RKO (cell line): ENCODE data around the gene SORCS2.

ENCODE experiments used
- DNase-seq: peaks from one replicate; pipeline ENCODE4 v3.0.0-alpha.2; 2016; ENCODE audit warnings: low spot score

SORCS2 gene

GRCh38 chr4:7635445-7636239, 443.3 kb downstream of the SORCS2 start:
- no peak for DNase-seq

- DNase-seq: no peak
Measured at GRCh38 chr4:7636240-7636508, 443.8 kb downstream of the SORCS2 start.

- DNase-seq: no peak
Measured at GRCh38 chr4:7637139-7637538, 444.8 kb downstream of the SORCS2 start.

DNA sequence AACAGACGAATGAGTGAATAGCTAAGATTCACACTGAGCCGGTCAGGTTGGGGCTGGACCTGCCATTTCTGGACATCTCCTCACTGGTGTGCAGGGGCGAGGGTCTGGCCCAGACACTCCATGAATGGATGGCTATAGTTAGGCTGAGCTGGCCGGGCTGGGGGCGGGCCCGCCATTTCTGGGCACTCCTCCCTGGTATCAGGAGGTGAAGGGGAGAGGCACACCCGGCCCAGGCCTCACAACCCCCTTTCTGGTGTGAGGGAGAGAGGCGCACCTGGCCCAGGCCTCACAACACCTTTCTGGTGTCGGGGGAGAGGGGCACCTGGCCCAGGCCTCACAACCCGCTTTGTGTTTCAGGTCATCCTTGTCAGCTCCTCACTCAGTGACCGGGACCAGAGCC, 445.6 kb downstream of the SORCS2 start:
- no peak for DNase-seq

- no peak for DNase-seq
Measured at GRCh38 chr4:7638489-7638888, 446.2 kb downstream of the SORCS2 start.

DNA sequence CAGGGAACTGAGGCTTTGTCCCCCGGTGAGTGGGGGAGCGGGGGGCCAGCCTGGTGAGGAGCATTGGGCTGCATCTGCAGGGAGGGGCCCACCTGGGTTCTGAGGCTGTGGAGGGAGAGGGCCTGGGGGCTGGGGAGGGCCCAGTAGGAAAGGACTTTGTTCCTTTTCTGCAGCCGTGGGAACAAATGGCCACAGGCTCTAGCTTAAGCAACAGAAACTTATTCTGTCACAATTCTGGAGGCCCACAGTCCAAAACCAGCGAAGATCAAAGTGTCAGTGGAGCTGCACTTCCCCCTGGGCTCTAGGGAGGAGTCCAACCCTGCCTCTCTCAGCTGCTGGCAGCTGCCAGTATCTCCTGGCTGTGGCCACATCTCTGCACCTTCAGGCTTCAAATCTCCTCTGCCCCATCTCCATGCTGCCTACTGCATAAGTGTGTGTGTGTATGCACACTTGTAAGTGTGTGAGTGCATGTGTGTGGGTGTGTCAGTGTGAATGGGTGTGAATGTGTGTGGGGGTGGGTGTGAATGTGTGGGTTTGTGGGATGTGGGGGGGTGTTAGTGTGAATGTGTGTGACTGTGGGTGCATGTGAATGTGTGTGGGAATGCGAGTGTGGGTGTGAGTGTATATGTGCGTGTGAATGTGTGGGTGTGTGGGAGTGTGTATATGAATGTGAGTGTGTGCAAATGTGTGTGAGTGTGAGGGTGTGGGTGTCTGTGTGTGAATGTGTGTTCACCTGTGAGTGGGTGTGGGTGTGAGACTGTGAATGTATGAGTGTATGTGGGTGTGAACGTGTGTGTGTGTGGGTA, 446.8 kb downstream of the SORCS2 start:
- DNase-seq: no peak

DNA sequence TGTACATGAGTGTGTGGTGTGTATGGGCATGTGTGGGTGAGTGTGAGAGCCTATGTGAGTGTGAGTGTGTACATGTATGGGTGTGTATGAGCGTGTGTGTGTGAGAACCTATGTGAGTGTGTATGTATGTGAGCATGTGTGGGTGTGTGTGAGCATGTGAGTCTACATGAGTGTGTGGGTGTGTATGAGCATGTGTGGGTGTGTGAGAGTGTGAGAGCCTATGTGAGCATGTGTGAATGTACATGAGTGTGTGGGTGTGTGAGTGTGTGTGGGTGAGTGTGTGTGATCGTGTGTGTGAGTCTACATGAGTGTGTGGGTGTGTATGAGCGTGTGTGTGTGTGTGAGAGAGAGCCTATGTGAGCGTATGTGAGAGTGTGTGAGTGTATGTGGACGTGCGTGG, 447.8 kb downstream of the SORCS2 start:
- no peak for DNase-seq

GRCh38 chr4:7641712-7642111, 449.4 kb downstream of the SORCS2 start:
- no peak for DNase-seq

DNA sequence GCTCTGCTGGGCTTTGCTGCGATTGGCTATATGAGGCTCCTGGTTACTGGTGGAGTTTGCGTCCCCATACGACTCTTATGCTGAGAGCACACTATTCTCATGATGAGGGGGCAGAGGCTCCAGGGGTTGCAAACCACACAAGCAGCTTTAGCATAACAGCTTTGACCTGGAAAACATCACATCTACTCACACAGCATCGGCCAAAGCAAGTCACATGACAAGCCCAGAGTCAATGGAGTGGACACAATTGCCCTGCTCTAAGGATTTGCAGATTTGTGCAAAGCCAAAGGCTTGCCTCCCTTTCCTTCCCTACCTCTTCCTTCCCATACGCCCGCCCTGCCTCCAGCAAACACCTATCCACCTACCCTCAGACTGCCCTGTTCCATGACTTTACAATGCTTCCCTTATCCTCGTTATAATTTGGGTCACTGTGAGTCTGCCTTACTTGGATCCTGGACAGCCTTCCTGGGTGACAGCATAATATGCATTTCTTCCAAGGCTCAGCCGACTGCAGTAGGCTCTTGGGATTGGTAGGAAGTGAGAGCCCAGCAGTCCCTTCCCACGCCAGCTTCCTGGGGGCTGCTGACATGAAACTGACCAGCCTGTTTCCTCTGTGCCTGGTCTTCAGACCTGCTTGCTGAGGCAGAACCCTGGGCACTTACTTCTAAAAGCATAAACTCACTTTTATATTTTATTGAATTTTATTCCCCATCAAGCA, 450.6 kb downstream of the SORCS2 start:
- DNase-seq: no peak

- DNase-seq: no peak
Measured at GRCh38 chr4:7645158-7645557, 452.8 kb downstream of the SORCS2 start.

DNA sequence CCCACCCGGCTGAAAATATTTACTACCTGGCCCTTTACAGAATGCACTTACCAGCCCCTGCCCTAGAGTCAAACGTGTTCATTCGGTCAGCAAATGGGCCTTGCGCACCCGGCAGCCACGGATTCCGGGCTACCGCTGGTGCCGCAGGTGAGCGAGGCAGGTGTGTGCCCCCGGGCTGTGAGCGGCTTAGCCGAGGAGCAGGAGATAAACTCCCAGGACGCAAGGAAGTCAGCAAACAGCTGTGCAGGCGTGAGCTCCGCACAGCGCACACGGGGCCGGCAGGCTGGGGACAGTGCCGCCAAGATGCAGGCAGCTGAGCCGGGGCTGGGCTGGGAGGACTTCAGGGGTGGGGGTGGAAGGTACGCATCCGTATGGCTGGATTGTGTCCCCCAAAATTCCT, 453.6 kb downstream of the SORCS2 start:
- DNase-seq: no peak

DNA sequence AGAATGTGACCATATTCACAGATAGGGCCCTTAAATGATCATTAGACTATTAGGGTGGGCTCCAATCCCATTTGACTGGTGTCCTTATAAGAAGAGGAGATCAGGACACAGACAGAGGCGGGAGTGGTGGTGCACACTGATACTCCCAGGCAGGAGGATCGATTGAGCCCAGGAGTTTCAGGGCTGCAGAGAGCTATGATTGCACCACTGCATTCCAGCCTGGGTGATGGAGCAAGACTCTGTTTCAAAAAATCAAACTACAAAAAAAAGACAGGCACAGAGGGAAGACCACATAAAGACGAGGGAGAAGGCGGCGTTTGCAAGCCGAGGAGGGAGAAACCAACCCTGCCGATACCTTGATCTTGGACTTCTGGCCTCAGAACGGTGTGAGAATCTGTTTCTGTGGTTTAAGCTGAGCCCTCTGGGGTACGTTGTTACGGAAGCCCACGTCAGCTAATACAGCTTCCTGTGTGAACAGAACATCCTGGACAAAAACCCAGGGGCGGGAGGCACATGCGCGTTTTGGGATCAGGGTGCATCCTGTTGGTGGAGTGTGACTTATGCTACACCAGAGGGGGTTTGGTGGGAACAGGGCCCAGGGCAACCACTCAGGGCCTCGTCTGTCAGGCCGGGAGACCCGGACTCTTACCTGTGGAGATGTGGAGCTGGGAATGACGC, 454.2 kb downstream of the SORCS2 start:
- DNase-seq: no peak

- no peak for DNase-seq
Measured at GRCh38 chr4:7647186-7647585, 454.8 kb downstream of the SORCS2 start.

DNA sequence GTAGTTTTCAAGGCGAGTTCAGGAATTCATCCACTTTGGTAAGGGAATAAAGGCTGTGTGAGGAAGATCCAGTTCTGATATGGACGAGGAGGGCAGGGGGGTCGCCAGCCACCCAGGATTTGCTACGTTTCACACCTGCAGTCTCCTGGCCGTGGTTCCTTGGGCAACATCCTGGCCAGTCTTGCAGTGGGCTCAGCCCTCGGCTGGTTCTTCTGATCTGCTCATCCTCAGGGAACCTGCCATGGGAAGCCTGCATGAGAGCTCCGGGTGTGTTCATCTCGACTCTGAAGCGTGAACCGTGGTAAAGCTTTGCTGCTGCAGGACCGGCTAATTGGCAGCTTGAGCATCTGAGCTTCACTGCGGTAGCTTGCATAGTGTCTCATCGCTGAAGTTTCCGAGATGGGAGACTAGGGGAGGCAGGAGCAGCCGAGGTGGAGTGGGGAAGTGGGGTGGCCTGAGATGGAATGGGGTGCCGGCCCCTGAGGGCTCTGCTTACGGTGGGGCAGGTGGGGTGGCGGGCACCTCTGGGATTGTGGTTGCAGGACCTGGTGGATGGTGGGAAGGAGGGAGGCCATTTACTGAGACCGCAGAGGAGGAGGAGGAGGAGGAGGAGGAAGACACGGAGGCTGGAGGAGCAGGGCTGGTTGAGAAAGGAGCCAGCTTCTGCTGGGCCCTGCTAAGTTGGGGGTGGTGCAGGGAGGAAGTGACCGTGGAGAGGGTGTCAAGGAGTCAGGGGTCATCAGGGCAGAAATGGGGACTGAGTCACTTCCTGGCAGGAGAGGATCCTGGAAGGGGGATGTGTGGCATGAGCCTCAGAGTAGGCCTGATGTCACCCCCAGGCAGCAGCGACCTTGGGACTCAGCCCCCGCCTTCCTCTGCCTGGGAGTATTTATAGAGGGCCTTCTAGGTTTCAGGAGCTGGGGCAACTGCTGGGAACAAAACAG, 455.5 kb downstream of the SORCS2 start:
- peak; percentile 48 for DNase-seq

GRCh38 chr4:7648544-7649395, 456.4 kb downstream of the SORCS2 start:
- DNase-seq: no peak

GRCh38 chr4:7649411-7649740, 457.0 kb downstream of the SORCS2 start:
- DNase-seq: no peak

- peak; percentile 75 for DNase-seq
Measured at GRCh38 chr4:7649741-7650531, 457.6 kb downstream of the SORCS2 start.

DNA sequence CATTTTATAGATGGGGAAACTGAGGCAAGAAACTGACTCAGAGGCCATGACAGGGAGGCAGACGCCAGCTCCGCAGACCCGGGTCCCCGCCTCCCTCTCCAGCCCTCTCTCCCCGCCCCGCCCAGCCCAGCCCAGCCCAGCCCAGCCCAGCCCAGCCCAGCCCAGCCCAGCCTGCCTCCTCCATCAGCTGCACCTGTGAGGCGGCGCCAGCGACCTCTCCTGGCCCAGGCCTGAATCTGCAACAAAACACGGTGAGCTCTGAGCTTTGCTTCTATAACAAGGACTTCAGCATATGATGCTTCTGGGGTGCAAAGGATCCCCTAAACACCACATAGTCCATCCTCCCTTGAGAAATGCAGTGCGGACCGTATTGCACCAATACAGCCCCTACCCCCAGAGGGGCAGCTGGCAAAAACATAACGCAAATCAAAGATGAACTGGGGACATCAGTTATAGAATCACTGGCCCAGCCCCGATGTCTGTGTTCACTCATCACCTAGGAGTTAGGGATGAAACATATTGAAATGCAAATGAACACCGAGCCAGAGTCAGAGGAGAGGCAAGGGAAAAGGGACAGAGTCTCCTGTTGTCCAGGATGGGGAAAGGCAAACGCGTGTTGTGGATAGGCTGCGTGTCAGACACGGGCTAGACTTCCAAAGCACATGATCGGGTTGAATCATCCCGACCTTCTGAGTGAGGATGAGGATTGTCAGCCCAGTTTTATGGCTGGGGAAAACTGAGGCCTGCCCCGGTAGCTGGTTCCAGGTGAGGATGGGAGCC, 458.5 kb downstream of the SORCS2 start:
- DNase-seq: no peak

DNA sequence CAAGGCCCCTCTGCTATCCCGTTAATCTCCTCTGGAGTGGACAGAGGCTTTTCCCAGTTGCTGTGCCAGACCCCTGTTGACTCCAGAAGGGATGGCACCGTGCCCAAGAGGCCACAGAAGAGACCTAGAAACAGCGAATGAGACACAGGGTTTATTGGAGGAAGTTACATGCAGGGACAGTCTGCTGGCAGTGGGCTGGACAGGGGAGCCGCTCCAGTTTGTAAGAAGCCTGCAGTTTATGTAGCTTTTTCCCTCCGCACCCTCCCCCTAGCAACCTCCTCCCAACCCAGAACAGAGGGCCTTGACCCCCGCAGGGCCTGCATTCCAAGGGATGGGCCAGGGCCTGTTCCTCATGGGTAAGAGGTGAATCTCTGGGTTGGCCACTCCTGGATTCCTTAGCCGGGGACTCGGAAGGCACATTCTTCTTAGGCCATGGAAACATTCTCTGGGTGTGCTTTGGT, 459.2 kb downstream of the SORCS2 start:
- DNase-seq: no peak
